Stromal cell of bone marrow (primary cell): ENCODE results near the gene OR8D1.
A peak's percentile ranks its signal among the peaks of the same experiment; 100 is the strongest.
"Not testable (repeated sequence)": the region's sequence is repeated elsewhere in the genome, so short reads cannot be mapped to it uniquely, and the experiment has no call there.

ENCODE experiments used
- DNase-seq: peaks from one replicate; pipeline ENCODE4 v3.0.0-alpha.2; 2012; ENCODE audit warnings: low read depth

Gene OR8D1

GRCh38 chr11:124285610-124286344 lies 28.0 kb downstream of the OR8D1 start:
- no peak for DNase-seq

DNA sequence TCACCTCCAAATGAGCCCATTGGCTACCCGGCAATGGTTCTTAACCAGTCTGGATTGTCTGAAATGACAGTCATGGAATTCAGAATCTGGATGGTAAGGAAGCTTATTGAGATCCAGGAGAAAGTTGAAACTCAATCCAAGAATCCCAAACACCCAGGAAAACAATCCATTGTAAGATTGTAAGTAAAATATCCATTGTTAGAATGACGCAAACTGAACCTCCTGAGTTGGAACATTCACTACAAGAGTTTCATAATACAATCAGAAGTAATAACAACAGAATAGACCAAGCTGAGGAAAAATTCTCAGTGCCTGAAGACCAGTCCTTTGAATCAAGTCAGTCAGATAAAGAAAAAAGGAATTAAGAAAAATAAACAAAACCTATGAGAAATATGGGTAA lies 35.5 kb downstream of the OR8D1 start:
- DNase-seq, result no peak

GRCh38 chr11:124277804-124278203 lies 35.9 kb downstream of the OR8D1 start:
- DNase-seq, result no peak

DNA sequence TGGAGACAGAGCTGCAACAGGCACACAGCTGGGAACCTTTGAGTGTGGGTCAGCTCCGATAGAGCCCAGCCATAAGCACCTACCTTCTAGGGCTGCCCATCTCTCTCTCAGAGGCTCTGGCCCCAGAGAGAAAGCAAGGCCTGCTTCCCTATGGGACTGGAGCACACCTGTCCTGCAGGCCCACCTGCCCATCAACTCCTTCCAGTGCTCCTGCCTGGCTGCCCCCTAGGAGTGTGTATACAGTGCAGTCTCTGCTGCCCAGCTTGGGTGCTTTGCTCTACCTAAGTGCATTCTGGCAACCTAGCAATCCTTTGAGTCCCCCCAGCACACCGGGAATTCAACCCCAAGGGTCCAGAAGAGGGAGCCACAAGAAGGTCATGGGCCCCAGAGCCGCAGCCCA lies 36.5 kb downstream of the OR8D1 start:
- no peak for DNase-seq

DNA sequence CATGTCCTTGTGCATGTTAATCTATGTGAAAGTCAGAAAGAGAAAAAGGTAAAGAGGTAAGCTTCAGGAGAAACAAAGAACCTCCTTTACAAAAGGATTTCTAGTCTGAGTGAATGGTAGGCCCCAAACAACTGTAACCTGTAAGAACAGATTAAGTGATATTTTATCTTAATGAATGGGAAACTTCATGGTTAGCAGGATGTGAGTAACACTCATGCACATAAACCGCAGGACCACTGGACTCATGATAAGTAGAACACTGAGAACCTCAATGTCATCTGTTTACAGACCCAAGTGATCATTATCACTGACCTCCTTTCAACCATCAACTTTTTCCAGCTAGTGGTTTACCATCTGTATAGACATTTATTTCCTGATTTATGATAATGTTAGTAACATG lies 37.7 kb downstream of the OR8D1 start:
- peak; percentile 1 for DNase-seq

GRCh38 chr11:124274000-124274399 lies 39.7 kb downstream of the OR8D1 start:
- DNase-seq, result no peak

GRCh38 chr11:124270886-124271285 lies 42.9 kb downstream of the OR8D1 start:
- DNase-seq, result not testable (repeated sequence)

GRCh38 chr11:124265041-124265440 lies 48.7 kb downstream of the OR8D1 start:
- DNase-seq, result not testable (repeated sequence)

- DNase-seq, result no peak
Observed at GRCh38 chr11:124256076-124256475, 57.7 kb downstream of the OR8D1 start, which contains the start of gene OR8G5. TSS of gene OR8G5 (plus strand) at chr11:124256376. CDS start at chr11:124264932, 8,556 bp downstream.
